CD14-positive monocyte (primary cell): ENCODE measurements around the gene PMM2. TPM values are rescaled to one million over a fixed set of nuclear protein-coding genes. Genes with fewer than 3 reads are reported as not detected.

ENCODE experiments used
- DNase-seq, 3 donors: peaks; one replicate each; pipeline ENCODE4 v3.0.0-alpha.2; 2011 to 2022
- H2AFZ ChIP-seq: 2 replicates; pipeline ENCODE4 v1.6.0; 2012; ENCODE audit warnings: mild to moderate bottlenecking, low read depth, low read length, inconsistent platforms; ENCODE audit not compliant: insufficient read depth, poor library complexity, severe bottlenecking
- H3K27ac ChIP-seq, 2 donors: 1 replicate in 1 of 2; 2 replicates in 1 of 2; pipeline ENCODE4 v1.5.1; 2012 to 2013; ENCODE audit warnings: low read length in 2 of 2, control low read depth in 1 of 2, inconsistent platforms in 1 of 2, low read depth in 1 of 2, mild to moderate bottlenecking in 1 of 2
- H3K27me3 ChIP-seq, 2 donors: one replicate each; pipeline versions ENCODE4 v1.6.0 to v1.6.1; 2011 to 2013; ENCODE audit warnings: low read length in 2 of 2; ENCODE audit not compliant: control insufficient read depth in 2 of 2, insufficient read depth in 2 of 2
- H3K36me3 ChIP-seq, 2 donors: replicated peaks in 1 of 2; 1 replicate in 1 of 2; 2 replicates in 1 of 2; pipeline versions ENCODE4 v1.5.1 to v1.6.1; 2012 to 2013; ENCODE audit warnings: low read length in 2 of 2, control low read depth in 1 of 2, inconsistent platforms in 1 of 2, mild to moderate bottlenecking in 1 of 2; ENCODE audit not compliant: insufficient read depth in 2 of 2, control insufficient read depth in 1 of 2
- H3K4me1 ChIP-seq, 2 donors: 1 replicate in 1 of 2; 2 replicates in 1 of 2; pipeline versions ENCODE4 v1.5.1 to v1.6.1; 2012 to 2013; ENCODE audit warnings: low read length in 2 of 2, control low read depth in 1 of 2, inconsistent platforms in 1 of 2, mild to moderate bottlenecking in 1 of 2, moderate library complexity in 1 of 2; ENCODE audit not compliant: insufficient read depth in 2 of 2, control insufficient read depth in 1 of 2
- H3K4me2 ChIP-seq: replicated peaks from 2 replicates; pipeline ENCODE3; 2012; ENCODE audit warnings: low read length, moderate library complexity, mild to moderate bottlenecking; ENCODE audit not compliant: poor library complexity, severe bottlenecking; ENCODE audit errors: extremely low read depth
- H3K4me3 ChIP-seq, 3 experiments: fragments of 200-600 bp in 1 of 3; sonication (generic) in 1 of 3; replicated peaks in 1 of 3; 1 replicate in 2 of 3; 2 replicates in 1 of 3; pipeline ENCODE4 v1.5.1; 2011 to 2013; ENCODE audit warnings: low read length in 3 of 3, mild to moderate bottlenecking in 3 of 3, control low read depth in 2 of 3, low read depth in 2 of 3, inconsistent platforms in 1 of 3, moderate library complexity in 1 of 3
- H3K79me2 ChIP-seq: 2 replicates; pipeline ENCODE4 v1.6.0; 2012; ENCODE audit warnings: mild to moderate bottlenecking, control low read depth, inconsistent platforms, low read length, moderate library complexity; ENCODE audit not compliant: insufficient read depth
- H3K9ac ChIP-seq: 2 replicates; pipeline ENCODE4 v1.6.0; 2017; ENCODE audit warnings: low read length, mild to moderate bottlenecking; ENCODE audit not compliant: insufficient read depth, poor library complexity, severe bottlenecking
- H3K9me3 ChIP-seq, 2 donors: replicated peaks in 1 of 2; 1 replicate in 1 of 2; 2 replicates in 1 of 2; pipeline versions ENCODE4 v1.5.1 to v1.6.1; 2012 to 2013; ENCODE audit warnings: low read length in 2 of 2, control low read depth in 1 of 2; ENCODE audit not compliant: control insufficient read depth in 1 of 2, insufficient read depth in 1 of 2
- H4K20me1 ChIP-seq: 2 replicates; pipeline ENCODE4 v1.6.0; 2012; ENCODE audit warnings: mild to moderate bottlenecking, low read length, control low read depth, moderate library complexity; ENCODE audit not compliant: insufficient read depth
- H3K27ac Mint-ChIP-seq, 7 donors: one replicate each; pipeline ENCODE4 v1.8.0; 2020; ENCODE audit warnings: mild to moderate bottlenecking in 7 of 7, mixed read lengths in 7 of 7, moderate library complexity in 6 of 7, inconsistent platforms in 2 of 7
- H3K27me3 Mint-ChIP-seq, 3 donors: one replicate each; pipeline ENCODE4 v1.8.0; 2021 to 2022; ENCODE audit warnings: low read depth in 3 of 3, mild to moderate bottlenecking in 3 of 3, mixed read lengths in 3 of 3, moderate library complexity in 3 of 3, inconsistent platforms in 1 of 3
- H3K36me3 Mint-ChIP-seq, 2 donors: one replicate each; pipeline ENCODE4 v1.8.0; 2020; ENCODE audit warnings: mixed read lengths in 2 of 2, inconsistent platforms in 1 of 2, mild to moderate bottlenecking in 1 of 2
- H3K4me1 Mint-ChIP-seq: one replicate; pipeline ENCODE4 v1.8.0; 2020; ENCODE audit warnings: mild to moderate bottlenecking, mixed read lengths
- H3K4me3 Mint-ChIP-seq, 2 donors: one replicate each; pipeline ENCODE4 v1.8.0; 2020; ENCODE audit warnings: mild to moderate bottlenecking in 2 of 2, mixed read lengths in 2 of 2, moderate library complexity in 1 of 2
- H3K9me3 Mint-ChIP-seq, 7 donors: one replicate each; pipeline ENCODE4 v1.8.0; 2020 to 2022; ENCODE audit warnings: mixed read lengths in 7 of 7, mild to moderate bottlenecking in 6 of 7, moderate library complexity in 6 of 7, inconsistent platforms in 2 of 7
- WGBS: methylation state at CpG from one replicate; pipeline ENCODE4 v1.1.5; 2013; ENCODE audit warnings: missing lambda C conversion rate; ENCODE audit not compliant: insufficient coverage; 5-methylcytosine and 5-hydroxymethylcytosine counted together
- intact Hi-C, 2 donors: fragments of 100-400 bp; cut with micrococcal nuclease; formaldehyde crosslinking; loops; one replicate each; pipeline versions ENCODE4 v1.15.0 to v1.15.1; 2023
- polyA plus RNA-seq, 3 donors: library from polyadenylated mRNA; depleted of rRNA in 1 of 3; unstranded in 2 of 3; stranded (reverse) in 1 of 3; fragments of 300-500 nt in 2 of 3; fragments of >200 nt in 1 of 3; fragmentation: Illumina TruSeq in 2 of 3; gene quantifications; 1 replicate in 2 of 3; 2 replicates in 1 of 3; pipeline ENCODE4 v1.2.3, GENCODE V29; 2012 to 2021
- TF ChIP-seq, protein P1 (sequence below): fragments of 200-600 bp; IDR thresholded peaks from one replicate; pipeline ENCODE4 v1.8.0; 2022; ENCODE audit warnings: antibody characterized with exemption, mild to moderate bottlenecking

Gene PMM2
- polyA plus RNA-seq, 3 donors, result 15.2 to 22.9 (median 17.8) TPM

DNA sequence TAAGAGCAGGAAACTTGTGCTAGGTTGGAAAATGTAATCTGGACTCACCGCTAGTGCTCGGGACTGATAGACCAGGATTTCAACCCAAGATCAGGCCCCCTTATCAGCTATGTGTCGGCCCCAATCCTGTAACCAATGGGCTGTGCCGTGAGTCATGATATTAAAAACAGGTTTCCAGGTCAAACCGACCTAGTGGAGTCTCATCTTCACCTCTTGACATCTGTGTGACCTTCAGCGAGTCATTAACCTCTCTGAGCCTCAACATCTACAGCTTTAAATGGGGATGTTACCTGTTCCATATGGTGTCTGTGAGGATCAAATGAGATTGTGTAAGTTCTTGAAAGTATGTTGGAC is 512 bp downstream of the PMM2 start:
- peaks cover 31% of the 10 kb centered on the region for H3K4me1 Mint-ChIP-seq
- 0% methylated on average over 5 of the region's 6 CpGs for WGBS

DNA sequence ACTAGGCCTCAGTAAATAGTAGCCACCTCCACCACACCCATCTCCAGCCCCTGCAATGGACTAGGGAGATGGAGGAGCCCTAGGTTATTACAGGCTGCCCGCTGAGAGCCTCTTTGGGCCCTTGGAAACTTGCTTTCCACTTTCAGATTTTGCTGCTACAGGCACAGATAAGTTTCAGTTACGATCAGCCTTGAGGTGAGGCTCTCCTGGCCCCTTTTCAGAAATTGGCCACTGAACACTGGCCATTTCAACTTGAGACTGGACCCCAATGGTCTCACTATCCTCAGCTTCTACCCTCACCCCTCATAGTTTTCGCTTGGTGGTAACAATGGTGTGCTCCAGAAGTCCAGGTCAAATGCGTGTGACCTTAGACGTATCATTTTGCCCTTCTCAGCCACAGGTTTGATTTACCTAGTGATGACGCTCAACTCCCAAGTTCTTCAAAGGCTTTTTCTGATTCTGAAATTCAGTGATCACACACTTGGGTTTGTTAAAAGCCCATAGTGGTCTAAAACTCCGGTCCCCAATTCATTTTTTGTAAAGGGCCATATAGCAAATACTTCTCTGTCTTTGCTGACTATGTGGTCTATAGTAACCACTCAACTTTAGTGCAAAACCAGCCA is 1.0 kb downstream of the PMM2 start:
- H3K9me3 Mint-ChIP-seq, result no peaks in the 10 kb centered on the region
- Histone ChIP-seq H3K9ac (peak overlapping the region; percentile 86), H3K4me1 (peaks cover 29 to 37% of the 10 kb centered on the region in 2 donors), H4K20me1 (peaks cover 26% of the 10 kb centered on the region), H3K4me2 (peak overlapping the region; percentile 83), H2AFZ (peak overlapping the region; percentile 95), H3K27ac (peak overlapping the region in 1 of 2 donors; percentile 89), H3K36me3 (peaks cover 22 to 45% of the 10 kb centered on the region in 2 donors), H3K79me2 (peaks cover 77% of the 10 kb centered on the region), H3K27me3 (no peaks in the 10 kb centered on the region), H3K4me3 (peak overlapping the region; percentile 65 to 91 (median 71)), H3K9me3 (no peaks in the 10 kb centered on the region)
- 63% methylated on average over 3 of the region's 7 CpGs for WGBS
- peak overlapping the region; percentile 81 to 98 (median 90) for H3K27ac Mint-ChIP-seq
- peaks cover 31% of the 10 kb centered on the region for H3K4me1 Mint-ChIP-seq
- intact Hi-C loops, result loop anchor here in 1 of 2 donors (5.0 to 10.0 kb wide), 3 partner anchors 69 to 166 kb away; partner anchors contain the start of genes ABAT and CARHSP1
- H3K27me3 Mint-ChIP-seq, result no peaks in the 10 kb centered on the region
- H3K4me3 Mint-ChIP-seq, result peak overlapping the region; percentile 96 to 98
- H3K36me3 Mint-ChIP-seq, result peaks cover 25 to 34% of the 10 kb centered on the region in 2 donors
- no peak for DNase-seq
- TF ChIP-seq, protein P1, sequence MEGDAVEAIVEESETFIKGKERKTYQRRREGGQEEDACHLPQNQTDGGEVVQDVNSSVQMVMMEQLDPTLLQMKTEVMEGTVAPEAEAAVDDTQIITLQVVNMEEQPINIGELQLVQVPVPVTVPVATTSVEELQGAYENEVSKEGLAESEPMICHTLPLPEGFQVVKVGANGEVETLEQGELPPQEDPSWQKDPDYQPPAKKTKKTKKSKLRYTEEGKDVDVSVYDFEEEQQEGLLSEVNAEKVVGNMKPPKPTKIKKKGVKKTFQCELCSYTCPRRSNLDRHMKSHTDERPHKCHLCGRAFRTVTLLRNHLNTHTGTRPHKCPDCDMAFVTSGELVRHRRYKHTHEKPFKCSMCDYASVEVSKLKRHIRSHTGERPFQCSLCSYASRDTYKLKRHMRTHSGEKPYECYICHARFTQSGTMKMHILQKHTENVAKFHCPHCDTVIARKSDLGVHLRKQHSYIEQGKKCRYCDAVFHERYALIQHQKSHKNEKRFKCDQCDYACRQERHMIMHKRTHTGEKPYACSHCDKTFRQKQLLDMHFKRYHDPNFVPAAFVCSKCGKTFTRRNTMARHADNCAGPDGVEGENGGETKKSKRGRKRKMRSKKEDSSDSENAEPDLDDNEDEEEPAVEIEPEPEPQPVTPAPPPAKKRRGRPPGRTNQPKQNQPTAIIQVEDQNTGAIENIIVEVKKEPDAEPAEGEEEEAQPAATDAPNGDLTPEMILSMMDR, result no peak

More for the DNA sequence above, 512 bp downstream of the PMM2 start:
- no peaks in the 10 kb centered on the region for H3K27me3 ChIP-seq
- H2AFZ ChIP-seq, result peak overlapping the region; percentile 95
- H3K9me3 Mint-ChIP-seq, result no peaks in the 10 kb centered on the region
- H3K27me3 Mint-ChIP-seq, result peaks cover 0 to under 1% (median 0%) of the 10 kb centered on the region in 3 donors
- peaks cover 74% of the 10 kb centered on the region for H3K79me2 ChIP-seq
- TF ChIP-seq, protein P1, result no peak
- peak overlapping the region; percentile 21 to 89 for H3K27ac ChIP-seq
- H3K4me1 ChIP-seq, result peaks cover 29 to 37% of the 10 kb centered on the region in 2 donors
- H3K36me3 ChIP-seq, result peaks cover 19 to 42% of the 10 kb centered on the region in 2 donors
- peak overlapping the region; percentile 65 to 91 (median 71) for H3K4me3 ChIP-seq
- peak in 1 of 3 donors; percentile 1 for DNase-seq
- H3K27ac Mint-ChIP-seq, result peak overlapping the region; percentile 81 to 98 (median 90)
- peaks cover 22 to 30% of the 10 kb centered on the region in 2 donors for H3K36me3 Mint-ChIP-seq
- H3K9me3 ChIP-seq, result no peaks in the 10 kb centered on the region
- intact Hi-C loops, result loop anchor here in 1 of 2 donors (5.0 to 10.0 kb wide), 3 partner anchors 69 to 166 kb away; partner anchors contain the start of genes ABAT and CARHSP1
- peak overlapping the region; percentile 96 to 98 for H3K4me3 Mint-ChIP-seq
- peak overlapping the region; percentile 83 for H3K4me2 ChIP-seq
- peak overlapping the region; percentile 86 for H3K9ac ChIP-seq
- H4K20me1 ChIP-seq, result peaks cover 26% of the 10 kb centered on the region
